Stimulated activated CD8-positive, alpha-beta memory T cell treated with anti-CD3 and anti-CD28 coated beads, Interleukin-7, amount 100 ng/mL, for 48 hours (primary cell): ENCODE measurements around the gene ZFYVE21.
A peak's percentile ranks its signal among the peaks of the same experiment; 100 is the strongest.

Source experiments
- DNase-seq, 2 donors: peaks; one replicate each; pipeline ENCODE4 v3.0.0-alpha.2; 2020; ENCODE audit warnings: low read depth in 1 of 2; ENCODE audit errors: extremely low read depth in 1 of 2

ZFYVE21 gene

GRCh38 chr14:103715052-103716000 is at the start of gene ZFYVE21, which contains the start of gene XRCC3:
Gene ZFYVE21 (plus strand): TSS chr14:103715810. CDS start chr14:103715842, 32 bp downstream.
Gene XRCC3 (minus strand): TSS chr14:103715451. CDS start chr14:103711087, 4,364 bp downstream.
- peak; percentile 99 to 100 for DNase-seq

- no peak for DNase-seq
These were observed 47.9 kb upstream of the ZFYVE21 start for GRCh38 chr14:103667671-103668070.

- DNase-seq, result no peak
These were observed 47.5 kb upstream of the ZFYVE21 start for GRCh38 chr14:103668117-103668516.

GRCh38 chr14:103669370-103669769 is 46.2 kb upstream of the ZFYVE21 start:
- no peak for DNase-seq

- DNase-seq, result no peak
These were observed 43.7 kb upstream of the ZFYVE21 start for GRCh38 chr14:103671911-103672310.

GRCh38 chr14:103675957-103676356 is 39.7 kb upstream of the ZFYVE21 start:
- DNase-seq, result no peak

GRCh38 chr14:103676881-103677675 is 38.5 kb upstream of the ZFYVE21 start:
- no peak for DNase-seq

GRCh38 chr14:103679351-103679750 is 36.3 kb upstream of the ZFYVE21 start:
- peak; percentile 25 to 26 for DNase-seq

GRCh38 chr14:103680491-103681231 is 34.9 kb upstream of the ZFYVE21 start:
- DNase-seq, result no peak

- no peak for DNase-seq
These were observed 32.5 kb upstream of the ZFYVE21 start for GRCh38 chr14:103683139-103683538.

GRCh38 chr14:103684471-103684870 is 31.1 kb upstream of the ZFYVE21 start:
- no peak for DNase-seq

GRCh38 chr14:103684871-103685270 is 30.7 kb upstream of the ZFYVE21 start:
- DNase-seq, result no peak

GRCh38 chr14:103685276-103686211 is 30.1 kb upstream of the ZFYVE21 start:
- no peak for DNase-seq

GRCh38 chr14:103686831-103687485 is 28.7 kb upstream of the ZFYVE21 start:
- no peak for DNase-seq

- DNase-seq, result no peak
These were observed 27.9 kb upstream of the ZFYVE21 start for GRCh38 chr14:103687712-103688111.

GRCh38 chr14:103688441-103688840 is 27.2 kb upstream of the ZFYVE21 start:
- no peak for DNase-seq

GRCh38 chr14:103688906-103689902 is 26.4 kb upstream of the ZFYVE21 start:
- no peak for DNase-seq

GRCh38 chr14:103690332-103690731 is 25.3 kb upstream of the ZFYVE21 start:
- DNase-seq, result no peak
